GM19468 (cell line): ENCODE results near the gene CCDC146.
"Not testable (repeated sequence)": the region's sequence is repeated elsewhere in the genome, so short reads cannot be mapped to it uniquely, and the experiment has no call there.

Source experiments
- ATAC-seq: cut with Tn5 transposase; IDR thresholded peaks from one replicate; pipeline ENCODE4 v1.9.1; 2021; ENCODE audit warnings: mild to moderate bottlenecking, moderate library complexity, moderate number of reproducible peaks; ENCODE audit not compliant: unreplicated experiment; ENCODE audit errors: extremely low read depth

The CCDC146 gene

GRCh38 chr7:77121860-77122681 lies at the start of gene CCDC146:
Gene CCDC146, plus strand, starts transcription at chr7:77122615. Its CDS starts 45,054 bp downstream, at chr7:77167669.
- peak; percentile 99 for ATAC-seq

- not testable (repeated sequence) for ATAC-seq
Observed at GRCh38 chr7:77074786-77075396, 47.5 kb upstream of the CCDC146 start.

GRCh38 chr7:77077060-77077459 lies 45.4 kb upstream of the CCDC146 start:
- ATAC-seq, result not testable (repeated sequence)

- ATAC-seq, result not testable (repeated sequence)
Observed at GRCh38 chr7:77079112-77079511, 43.3 kb upstream of the CCDC146 start.

- ATAC-seq, result not testable (repeated sequence)
Observed at GRCh38 chr7:77079624-77080023, 42.8 kb upstream of the CCDC146 start.

- ATAC-seq, result not testable (repeated sequence)
Observed at GRCh38 chr7:77080236-77080635, 42.2 kb upstream of the CCDC146 start.

GRCh38 chr7:77082192-77082591 lies 40.2 kb upstream of the CCDC146 start:
- not testable (repeated sequence) for ATAC-seq

- not testable (repeated sequence) for ATAC-seq
Observed at GRCh38 chr7:77092301-77092700, 30.1 kb upstream of the CCDC146 start.

GRCh38 chr7:77100501-77100900 lies 21.9 kb upstream of the CCDC146 start:
- not testable (repeated sequence) for ATAC-seq

GRCh38 chr7:77101187-77101586 lies 21.2 kb upstream of the CCDC146 start:
- ATAC-seq, result not testable (repeated sequence)

GRCh38 chr7:77102671-77103070 lies 19.7 kb upstream of the CCDC146 start:
- ATAC-seq, result not testable (repeated sequence)

- not testable (repeated sequence) for ATAC-seq
Observed at GRCh38 chr7:77105904-77106303, 16.5 kb upstream of the CCDC146 start.

- ATAC-seq, result not testable (repeated sequence)
Observed at GRCh38 chr7:77107659-77108058, 14.8 kb upstream of the CCDC146 start.

- not testable (repeated sequence) for ATAC-seq
Observed at GRCh38 chr7:77108362-77108761, 14.1 kb upstream of the CCDC146 start.

GRCh38 chr7:77112719-77113306 lies 9.6 kb upstream of the CCDC146 start:
- not testable (repeated sequence) for ATAC-seq

GRCh38 chr7:77125486-77125885 lies 3.1 kb downstream of the CCDC146 start:
- ATAC-seq, result not testable (repeated sequence)

GRCh38 chr7:77127009-77127408 lies 4.6 kb downstream of the CCDC146 start:
- ATAC-seq, result not testable (repeated sequence)

- ATAC-seq, result peak; percentile 37
Observed at GRCh38 chr7:77128582-77129410, 6.4 kb downstream of the CCDC146 start.

GRCh38 chr7:77131781-77132180 lies 9.4 kb downstream of the CCDC146 start:
- ATAC-seq, result not testable (repeated sequence)

GRCh38 chr7:77138668-77139067 lies 16.3 kb downstream of the CCDC146 start:
- ATAC-seq, result not testable (repeated sequence)
